Stimulated activated CD4-positive, alpha-beta T cell treated with anti-CD3 and anti-CD28 coated beads, Interleukin-1b, Interleukin-23, amount 100 ng/mL, for 1 hour (primary cell): Measurements from ENCODE around the gene SRGAP3.

ENCODE experiments used
- DNase-seq, 2 donors: peaks; one replicate each; pipeline ENCODE4 v3.0.0-alpha.2; 2020; ENCODE audit warnings: low read depth in 2 of 2

Gene SRGAP3

GRCh38 chr3:9225268-9225667, 24.2 kb downstream of the SRGAP3 start:
- no peak for DNase-seq

- DNase-seq, result no peak
Measured at GRCh38 chr3:9224490-9224889, 25.0 kb downstream of the SRGAP3 start.

- no peak for DNase-seq
Measured at GRCh38 chr3:9223672-9224071, 25.8 kb downstream of the SRGAP3 start.

- no peak for DNase-seq
Measured at GRCh38 chr3:9222956-9223639, 26.3 kb downstream of the SRGAP3 start.

GRCh38 chr3:9222049-9222448, 27.4 kb downstream of the SRGAP3 start:
- DNase-seq, result no peak

- no peak for DNase-seq
Measured at GRCh38 chr3:9218514-9218846, 31.0 kb downstream of the SRGAP3 start.

- DNase-seq, result no peak
Measured at GRCh38 chr3:9217784-9218513, 31.5 kb downstream of the SRGAP3 start.

GRCh38 chr3:9216736-9217135, 32.7 kb downstream of the SRGAP3 start:
- no peak for DNase-seq

- no peak for DNase-seq
Measured at GRCh38 chr3:9214599-9214998, 34.8 kb downstream of the SRGAP3 start.

- DNase-seq, result no peak
Measured at GRCh38 chr3:9214185-9214584, 35.3 kb downstream of the SRGAP3 start.

- DNase-seq, result no peak
Measured at GRCh38 chr3:9213019-9213634, 36.3 kb downstream of the SRGAP3 start.

- DNase-seq, result no peak
Measured at GRCh38 chr3:9211155-9211950, 38.1 kb downstream of the SRGAP3 start.

- no peak for DNase-seq
Measured at GRCh38 chr3:9209777-9210176, 39.7 kb downstream of the SRGAP3 start.

GRCh38 chr3:9208605-9209152, 40.8 kb downstream of the SRGAP3 start:
- no peak for DNase-seq

GRCh38 chr3:9207116-9207763, 42.2 kb downstream of the SRGAP3 start:
- no peak for DNase-seq

- no peak for DNase-seq
Measured at GRCh38 chr3:9206287-9206686, 43.2 kb downstream of the SRGAP3 start.

GRCh38 chr3:9205345-9206143, 43.9 kb downstream of the SRGAP3 start:
- DNase-seq, result no peak

GRCh38 chr3:9204253-9204992, 45.0 kb downstream of the SRGAP3 start:
- DNase-seq, result no peak

- DNase-seq, result no peak
Measured at GRCh38 chr3:9203317-9203716, 46.1 kb downstream of the SRGAP3 start.

GRCh38 chr3:9202546-9202945, 46.9 kb downstream of the SRGAP3 start:
- DNase-seq, result no peak
